ENCODE results near the gene THTPA.

THTPA gene, protein sequence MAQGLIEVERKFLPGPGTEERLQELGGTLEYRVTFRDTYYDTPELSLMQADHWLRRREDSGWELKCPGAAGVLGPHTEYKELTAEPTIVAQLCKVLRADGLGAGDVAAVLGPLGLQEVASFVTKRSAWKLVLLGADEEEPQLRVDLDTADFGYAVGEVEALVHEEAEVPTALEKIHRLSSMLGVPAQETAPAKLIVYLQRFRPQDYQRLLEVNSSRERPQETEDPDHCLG

DNA sequence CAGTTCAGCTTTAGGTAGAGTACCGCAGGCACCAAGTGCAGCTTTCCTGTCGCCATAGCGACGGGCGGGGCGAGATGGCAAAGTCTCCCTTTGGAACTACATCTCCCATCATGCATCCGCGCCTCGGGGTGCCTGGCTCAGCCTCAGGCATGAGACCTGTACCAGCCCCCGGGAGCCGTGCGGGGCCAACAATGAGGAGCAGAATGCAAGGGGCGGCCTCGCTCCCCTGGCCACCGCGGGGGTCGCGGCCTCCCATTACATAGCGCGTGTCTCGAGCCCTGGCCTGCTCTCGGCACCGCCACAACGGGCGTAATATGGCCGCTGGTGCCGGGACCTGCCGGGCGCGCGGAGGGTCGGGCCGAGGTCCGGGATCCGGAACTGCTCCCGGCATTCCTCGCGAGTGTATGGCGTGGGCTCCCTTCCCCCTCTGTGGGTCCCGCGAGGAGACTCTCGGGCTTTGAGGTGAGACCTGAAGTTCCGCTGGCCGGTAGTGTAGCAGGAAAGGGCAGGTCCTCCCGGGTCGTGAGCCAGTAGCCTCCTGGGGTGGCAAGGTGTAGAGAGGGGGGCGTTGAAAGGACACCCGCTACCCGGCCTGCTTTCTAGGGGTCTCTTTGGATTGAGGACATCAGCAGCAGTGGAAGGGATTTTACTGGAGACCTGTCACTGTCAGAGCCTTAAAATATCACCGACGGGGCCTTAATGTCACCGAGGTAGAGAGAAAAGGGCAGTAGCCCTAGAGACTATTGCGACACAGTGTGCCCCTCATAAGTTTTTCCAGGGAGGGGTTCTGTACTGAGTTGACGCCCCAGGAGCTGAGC is at the start of gene THTPA:
Gene THTPA (plus strand): TSS at position 390 of the 818 bp plus-strand sequence. CDS start 487 bp downstream, outside the sequence.
- Histone ChIP-seq H3K79me2 (ENCODE audit: insufficient read depth, low read length) (peaks cover 34% of the 10 kb centered on the region), H3K27me3 (ENCODE audit: insufficient read depth, low read length, poor library complexity) (no peaks in the 10 kb centered on the region), H3K4me2 (ENCODE audit: insufficient read depth, low read length) (peak within 1 kb of the TSS; percentile 95), H3K4me1 (ENCODE audit: insufficient read depth, low read length) (peaks cover 43% of the 10 kb centered on the region), H4K20me1 (ENCODE audit: insufficient read depth, low read length) (0 out of 2 replicates have a peak, but pooled peaks cover 3% of the 10 kb centered on the region), H3K36me3 (ENCODE audit: insufficient read depth, low read length) (peaks cover 35% of the 10 kb centered on the region), H3K4me3 (ENCODE audit: low read depth in 1 of 2, low read length in 2 of 2) (peak within 1 kb of the TSS; percentile 78 to 95), H2AFZ (ENCODE audit: low read depth, low read length) (peak within 1 kb of the TSS; percentile 93), H3K9ac (ENCODE audit: low read depth, low read length) (peak within 1 kb of the TSS; percentile 87), H3K9me3 (ENCODE audit: insufficient read depth, low read length, severe bottlenecking) (no peaks in the 10 kb centered on the region), H3K27ac (ENCODE audit: low read length) (peak within 1 kb of the TSS; percentile 95)
- peak; percentile 94 for DNase-seq
- TF ChIP-seq, protein P1, sequence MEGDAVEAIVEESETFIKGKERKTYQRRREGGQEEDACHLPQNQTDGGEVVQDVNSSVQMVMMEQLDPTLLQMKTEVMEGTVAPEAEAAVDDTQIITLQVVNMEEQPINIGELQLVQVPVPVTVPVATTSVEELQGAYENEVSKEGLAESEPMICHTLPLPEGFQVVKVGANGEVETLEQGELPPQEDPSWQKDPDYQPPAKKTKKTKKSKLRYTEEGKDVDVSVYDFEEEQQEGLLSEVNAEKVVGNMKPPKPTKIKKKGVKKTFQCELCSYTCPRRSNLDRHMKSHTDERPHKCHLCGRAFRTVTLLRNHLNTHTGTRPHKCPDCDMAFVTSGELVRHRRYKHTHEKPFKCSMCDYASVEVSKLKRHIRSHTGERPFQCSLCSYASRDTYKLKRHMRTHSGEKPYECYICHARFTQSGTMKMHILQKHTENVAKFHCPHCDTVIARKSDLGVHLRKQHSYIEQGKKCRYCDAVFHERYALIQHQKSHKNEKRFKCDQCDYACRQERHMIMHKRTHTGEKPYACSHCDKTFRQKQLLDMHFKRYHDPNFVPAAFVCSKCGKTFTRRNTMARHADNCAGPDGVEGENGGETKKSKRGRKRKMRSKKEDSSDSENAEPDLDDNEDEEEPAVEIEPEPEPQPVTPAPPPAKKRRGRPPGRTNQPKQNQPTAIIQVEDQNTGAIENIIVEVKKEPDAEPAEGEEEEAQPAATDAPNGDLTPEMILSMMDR (IDR thresholded peaks at IDR 0.05; ENCODE audit: borderline replicate concordance, extremely low read depth, low read length, poor library complexity, severe bottlenecking), result no peak
- no peak for TF ChIP-seq EZH2 (IDR thresholded peaks at IDR 0.05; ENCODE audit: borderline replicate concordance, low read depth, low read length, severe bottlenecking)
- peak; percentile 78 for ATAC-seq (ENCODE audit: insufficient read depth, low read depth)

DNA sequence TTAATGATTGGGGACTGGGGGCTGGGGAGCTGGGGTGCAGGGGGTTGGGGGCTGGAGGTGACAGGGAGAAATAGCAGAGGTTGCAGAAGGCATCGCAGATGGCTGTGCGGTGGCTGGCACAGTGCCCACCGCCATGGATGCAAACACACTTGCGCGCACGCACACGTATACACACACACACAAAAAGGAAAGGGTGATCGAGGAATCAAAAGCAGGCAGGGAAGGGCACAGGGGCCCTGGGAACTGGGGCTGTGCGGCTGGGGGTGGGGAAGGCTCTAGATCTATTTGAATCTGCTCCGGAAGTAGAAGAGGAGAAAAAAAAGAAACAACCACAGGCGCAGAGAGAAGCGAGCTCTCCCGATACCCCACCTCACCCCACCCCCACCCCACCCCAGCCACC is 43.9 kb upstream of the THTPA start:
- peak; percentile 82 for DNase-seq
- Histone ChIP-seq H3K9ac (ENCODE audit: low read depth, low read length) (peak overlapping the region; percentile 19; the same call in 1 of the 2 replicates), H3K4me3 (ENCODE audit: low read depth in 1 of 2, low read length in 2 of 2) (peak overlapping the region in 1 of 2 experiments; percentile 54; a peak in 2 of 4 replicates), H3K4me1 (ENCODE audit: insufficient read depth, low read length) (peaks cover 21% of the 10 kb centered on the region), H2AFZ (ENCODE audit: low read depth, low read length) (peak overlapping the region; percentile 90), H3K9me3 (ENCODE audit: insufficient read depth, low read length, severe bottlenecking) (no peaks in the 10 kb centered on the region), H3K79me2 (ENCODE audit: insufficient read depth, low read length) (no peaks in the 10 kb centered on the region), H3K27me3 (ENCODE audit: insufficient read depth, low read length, poor library complexity) (no peaks in the 10 kb centered on the region), H4K20me1 (ENCODE audit: insufficient read depth, low read length) (no peaks in the 10 kb centered on the region), H3K4me2 (ENCODE audit: insufficient read depth, low read length) (peak overlapping the region; percentile 74), H3K36me3 (ENCODE audit: insufficient read depth, low read length) (no peaks in the 10 kb centered on the region), H3K27ac (ENCODE audit: low read length) (peak overlapping the region; percentile 77)
- no peak for TF ChIP-seq EZH2 (IDR thresholded peaks at IDR 0.05; ENCODE audit: borderline replicate concordance, low read depth, low read length, severe bottlenecking)
- TF ChIP-seq, protein P1 (IDR thresholded peaks at IDR 0.05; ENCODE audit: borderline replicate concordance, extremely low read depth, low read length, poor library complexity, severe bottlenecking), result no peak
- ATAC-seq (ENCODE audit: insufficient read depth, low read depth), result peak; percentile 93

DNA sequence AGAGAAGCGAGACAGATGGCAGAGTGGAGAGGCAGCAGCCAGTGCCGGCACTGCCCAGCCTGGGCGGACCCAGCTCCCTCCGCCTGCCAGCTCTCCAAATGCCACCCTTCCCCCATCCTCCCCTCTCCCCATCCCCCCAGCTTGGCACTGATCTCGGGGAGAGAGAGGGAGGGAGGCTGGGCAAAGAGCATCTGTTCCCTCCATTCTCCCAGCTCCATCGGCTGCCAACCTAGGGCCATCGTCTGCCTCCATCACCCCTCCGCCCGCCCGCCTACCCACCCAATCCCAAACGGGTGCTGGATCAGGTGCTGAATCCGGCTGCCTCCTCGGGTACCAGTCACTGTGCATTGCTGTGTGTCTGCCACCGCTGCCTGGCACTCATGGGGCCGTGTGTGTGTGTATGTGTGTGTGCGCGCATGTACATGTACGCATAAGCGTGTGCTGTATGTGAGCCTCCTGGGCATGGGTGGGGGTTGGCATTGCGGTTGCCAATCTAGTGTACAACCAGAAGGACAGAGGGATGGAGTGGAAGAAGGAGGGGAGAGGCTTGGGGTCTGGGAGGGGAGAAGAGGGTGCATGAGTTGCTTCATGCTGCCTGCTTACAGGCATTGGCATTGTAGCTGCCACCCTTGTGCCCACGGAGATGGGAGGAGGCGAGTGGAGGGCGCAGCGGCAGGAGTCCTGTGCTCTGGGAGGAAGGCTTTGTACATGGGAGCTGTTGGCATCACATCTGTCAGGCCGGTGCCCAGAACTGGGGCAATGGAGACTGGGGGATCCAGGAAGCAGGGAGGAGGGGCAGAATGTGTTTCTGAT is 42.9 kb upstream of the THTPA start:
- H3K27me3 ChIP-seq (ENCODE audit: insufficient read depth, low read length, poor library complexity), result no peaks in the 10 kb centered on the region
- ATAC-seq (ENCODE audit: insufficient read depth, low read depth) (no peak), DNase-seq (no peak)

More for the DNA sequence above, 42.9 kb upstream of the THTPA start:
- peak overlapping the region; percentile 74; the same call in 1 of the 2 replicates for H3K4me2 ChIP-seq (ENCODE audit: insufficient read depth, low read length)
- no peaks in the 10 kb centered on the region for H3K9me3 ChIP-seq (ENCODE audit: insufficient read depth, low read length, severe bottlenecking)
- no peaks in the 10 kb centered on the region for H4K20me1 ChIP-seq (ENCODE audit: insufficient read depth, low read length)
- TF ChIP-seq EZH2 (IDR thresholded peaks at IDR 0.05; ENCODE audit: borderline replicate concordance, low read depth, low read length, severe bottlenecking), result no peak
- TF ChIP-seq, protein P1 (IDR thresholded peaks at IDR 0.05; ENCODE audit: borderline replicate concordance, extremely low read depth, low read length, poor library complexity, severe bottlenecking), result no peak
- no peak overlapping the region for H3K27ac ChIP-seq (ENCODE audit: low read length)
- H3K79me2 ChIP-seq (ENCODE audit: insufficient read depth, low read length), result no peaks in the 10 kb centered on the region
- no peak overlapping the region for H3K4me3 ChIP-seq (ENCODE audit: low read depth in 1 of 2, low read length in 2 of 2)
- H3K36me3 ChIP-seq (ENCODE audit: insufficient read depth, low read length), result no peaks in the 10 kb centered on the region
- H3K9ac ChIP-seq (ENCODE audit: low read depth, low read length), result no peak overlapping the region; the same call in 1 of the 2 replicates
- peaks cover 21% of the 10 kb centered on the region for H3K4me1 ChIP-seq (ENCODE audit: insufficient read depth, low read length)
- peak overlapping the region; percentile 56; the same call in 1 of the 2 replicates for H2AFZ ChIP-seq (ENCODE audit: low read depth, low read length)

Measured in DND-41 (cell line).